ENCODE results near the gene CADPS2. TPM values are rescaled to one million over a fixed set of nuclear protein-coding genes. Genes with fewer than 3 reads are reported as not detected.
"Not testable (repeated sequence)": the region's sequence is repeated elsewhere in the genome, so short reads cannot be mapped to it uniquely, and the experiment has no call there.

The CADPS2 gene
- total RNA-seq, 1 donor from 2014 or later, result 3.1 TPM

GRCh38 chr7:122637784-122638183 is 248.5 kb downstream of the CADPS2 start:
- no peaks in the 10 kb centered on the region for H3K27me3 Mint-ChIP-seq (ENCODE audit: low read depth)
- no peak for TF ChIP-seq CTCF (conservative IDR thresholded peaks at IDR 0.05)
- peaks cover 8% of the 10 kb centered on the region for H3K9me3 Mint-ChIP-seq
- no peak overlapping the region for H3K4me3 Mint-ChIP-seq
- H3K4me1 Mint-ChIP-seq, result no peaks in the 10 kb centered on the region
- no peak overlapping the region for H3K27ac Mint-ChIP-seq (ENCODE audit: unreplicated experiment)
- H3K36me3 Mint-ChIP-seq (ENCODE audit: low read depth), result peaks cover 2% of the 10 kb centered on the region
- no peak for DNase-seq (ENCODE audit: low read depth, low spot score)

- DNase-seq (ENCODE audit: low read depth, low spot score); H3K9me3 Mint-ChIP-seq; H3K4me3 Mint-ChIP-seq; H3K4me1 Mint-ChIP-seq; H3K27me3 Mint-ChIP-seq (ENCODE audit: low read depth); H3K36me3 Mint-ChIP-seq (ENCODE audit: low read depth); H3K27ac Mint-ChIP-seq (ENCODE audit: unreplicated experiment): not testable (repeated sequence)
Measured at GRCh38 chr7:122635481-122635880, 250.8 kb downstream of the CADPS2 start.

GRCh38 chr7:122633472-122633871 is 252.8 kb downstream of the CADPS2 start:
- no peak for TF ChIP-seq CTCF (conservative IDR thresholded peaks at IDR 0.05)
- no peak for DNase-seq (ENCODE audit: low read depth, low spot score)
- H3K9me3 Mint-ChIP-seq, result peaks cover 5% of the 10 kb centered on the region
- no peaks in the 10 kb centered on the region for H3K27me3 Mint-ChIP-seq (ENCODE audit: low read depth)
- H3K27ac Mint-ChIP-seq (ENCODE audit: unreplicated experiment), result no peak overlapping the region
- H3K4me1 Mint-ChIP-seq, result no peaks in the 10 kb centered on the region
- H3K36me3 Mint-ChIP-seq (ENCODE audit: low read depth), result peaks cover 2% of the 10 kb centered on the region
- no peak overlapping the region for H3K4me3 Mint-ChIP-seq

GRCh38 chr7:122632238-122632637 is 254.0 kb downstream of the CADPS2 start:
- no peak overlapping the region for H3K4me3 Mint-ChIP-seq
- H3K36me3 Mint-ChIP-seq (ENCODE audit: low read depth), result peaks cover 2% of the 10 kb centered on the region
- H3K4me1 Mint-ChIP-seq, result no peaks in the 10 kb centered on the region
- DNase-seq (ENCODE audit: low read depth, low spot score), result no peak
- no peak for TF ChIP-seq CTCF (conservative IDR thresholded peaks at IDR 0.05)
- H3K27ac Mint-ChIP-seq (ENCODE audit: unreplicated experiment), result no peak overlapping the region
- H3K27me3 Mint-ChIP-seq (ENCODE audit: low read depth), result no peaks in the 10 kb centered on the region
- peaks cover 5% of the 10 kb centered on the region for H3K9me3 Mint-ChIP-seq

- Mint-ChIP-seq H3K4me3 (no peak overlapping the region), H3K27me3 (ENCODE audit: low read depth) (no peaks in the 10 kb centered on the region), H3K36me3 (ENCODE audit: low read depth) (no peaks in the 10 kb centered on the region), H3K27ac (ENCODE audit: unreplicated experiment) (no peak overlapping the region), H3K9me3 (no peaks in the 10 kb centered on the region), H3K4me1 (no peaks in the 10 kb centered on the region)
- DNase-seq (ENCODE audit: low read depth, low spot score), result no peak
- TF ChIP-seq CTCF (conservative IDR thresholded peaks at IDR 0.05), result no peak
Measured at GRCh38 chr7:122629412-122629953, 256.8 kb downstream of the CADPS2 start.

- no peaks in the 10 kb centered on the region for H3K4me1 Mint-ChIP-seq
- H3K4me3 Mint-ChIP-seq, result no peak overlapping the region
- H3K9me3 Mint-ChIP-seq, result no peaks in the 10 kb centered on the region
- H3K36me3 Mint-ChIP-seq (ENCODE audit: low read depth), result no peaks in the 10 kb centered on the region
- no peaks in the 10 kb centered on the region for H3K27me3 Mint-ChIP-seq (ENCODE audit: low read depth)
- no peak overlapping the region for H3K27ac Mint-ChIP-seq (ENCODE audit: unreplicated experiment)
- no peak for DNase-seq (ENCODE audit: low read depth, low spot score)
- no peak for TF ChIP-seq CTCF (conservative IDR thresholded peaks at IDR 0.05)
Measured at GRCh38 chr7:122628651-122629411, 257.4 kb downstream of the CADPS2 start.
